Measurements from ENCODE around the gene IDH3G. TPM values are rescaled to one million over a fixed set of nuclear protein-coding genes. Genes with fewer than 3 reads are reported as not detected.

IDH3G gene
- total RNA-seq, 2 experiments from 2014 or later: 46.8 to 47.3 TPM

GRCh38 chrX:153812220-153812619, 18.0 kb upstream of the IDH3G start:
- H3K27me3 Mint-ChIP-seq: no peaks in the 10 kb centered on the region
- intact Hi-C loops (cut with DNase I, micrococcal nuclease): no loop called here

GRCh38 chrX:153807976-153808375, 13.8 kb upstream of the IDH3G start:
- Mint-ChIP-seq H3K36me3 (ENCODE audit: low read depth) (no peaks in the 10 kb centered on the region), H3K4me3 (no peak overlapping the region), H3K9me3 (no peaks in the 10 kb centered on the region), H3K27me3 (no peaks in the 10 kb centered on the region), H3K27ac (no peak overlapping the region), H3K4me1 (ENCODE audit: low read depth) (peaks cover under 1% of the 10 kb centered on the region)
- ChIA-PET POLR2A (no interaction called here), CTCF (no interaction called here)
- H3K4me1 ChIP-seq (ENCODE audit: insufficient read depth, low read length): no peaks in the 10 kb centered on the region
- no peaks in the 10 kb centered on the region for H3K36me3 ChIP-seq (ENCODE audit: insufficient read depth, low read length)
- no peak for DNase-seq
- H3K9me3 ChIP-seq (ENCODE audit: control insufficient read depth in 1 of 2, insufficient read depth in 1 of 2, low read length in 2 of 2): no peaks in the 10 kb centered on the region
- no peak for TF ChIP-seq CTCF (IDR thresholded peaks at IDR 0.05)
- H3K4me3 ChIP-seq (ENCODE audit: low read length): no peak overlapping the region
- H3K27ac ChIP-seq (ENCODE audit: low read depth in 1 of 2, low read length in 2 of 2): no peak overlapping the region
- no peak for ATAC-seq (ENCODE audit: poor library complexity)
- no peaks in the 10 kb centered on the region for H3K27me3 ChIP-seq (ENCODE audit: control insufficient read depth in 1 of 2, insufficient read depth in 2 of 2, low read length in 2 of 2)
- intact Hi-C loops (cut with DNase I, micrococcal nuclease): loop anchor here in 1 of 2 experiments (10.0 kb wide), 1 partner anchor 47 kb away; no protein-coding TSS in a partner anchor

More at GRCh38 chrX:153812220-153812619, 18.0 kb upstream of the IDH3G start:
- H3K4me1 Mint-ChIP-seq (ENCODE audit: low read depth): peaks cover 23% of the 10 kb centered on the region
- no peaks in the 10 kb centered on the region for H3K27me3 ChIP-seq (ENCODE audit: control insufficient read depth in 1 of 2, insufficient read depth in 2 of 2, low read length in 2 of 2)
- no peaks in the 10 kb centered on the region for H3K9me3 Mint-ChIP-seq
- no peak for TF ChIP-seq CTCF (IDR thresholded peaks at IDR 0.05)
- no peaks in the 10 kb centered on the region for H3K36me3 Mint-ChIP-seq (ENCODE audit: low read depth)
- H3K27ac ChIP-seq (ENCODE audit: low read depth in 1 of 2, low read length in 2 of 2): no peak overlapping the region
- H3K4me3 ChIP-seq (ENCODE audit: low read length): no peak overlapping the region
- CTCF ChIA-PET: no interaction called here
- H3K4me3 Mint-ChIP-seq: no peak overlapping the region
- DNase-seq (no peak), ATAC-seq (ENCODE audit: poor library complexity) (no peak)
- H3K4me1 ChIP-seq (ENCODE audit: insufficient read depth, low read length): peaks cover 18% of the 10 kb centered on the region
- no peaks in the 10 kb centered on the region for H3K36me3 ChIP-seq (ENCODE audit: insufficient read depth, low read length)
- no peak overlapping the region for H3K27ac Mint-ChIP-seq
- POLR2A ChIA-PET: no interaction called here
- H3K9me3 ChIP-seq (ENCODE audit: control insufficient read depth in 1 of 2, insufficient read depth in 1 of 2, low read length in 2 of 2): no peaks in the 10 kb centered on the region

- H3K4me1 Mint-ChIP-seq (ENCODE audit: low read depth): no peaks in the 10 kb centered on the region
- no peak overlapping the region for H3K27ac ChIP-seq (ENCODE audit: low read depth in 1 of 2, low read length in 2 of 2)
- H3K36me3 Mint-ChIP-seq (ENCODE audit: low read depth): no peaks in the 10 kb centered on the region
- no peaks in the 10 kb centered on the region for H3K36me3 ChIP-seq (ENCODE audit: insufficient read depth, low read length)
- no peak for TF ChIP-seq CTCF (IDR thresholded peaks at IDR 0.05)
- ATAC-seq (ENCODE audit: poor library complexity) (no peak), DNase-seq (no peak)
- no peak overlapping the region for H3K4me3 Mint-ChIP-seq
- H3K27me3 ChIP-seq (ENCODE audit: control insufficient read depth in 1 of 2, insufficient read depth in 2 of 2, low read length in 2 of 2): no peaks in the 10 kb centered on the region
- intact Hi-C loops (cut with DNase I, micrococcal nuclease): loop anchor here in 1 of 2 experiments (10.0 kb wide), 1 partner anchor 48 kb away; no protein-coding TSS in a partner anchor
- ChIA-PET POLR2A (no interaction called here), CTCF (no interaction called here)
- H3K9me3 Mint-ChIP-seq: no peaks in the 10 kb centered on the region
- no peaks in the 10 kb centered on the region for H3K9me3 ChIP-seq (ENCODE audit: control insufficient read depth in 1 of 2, insufficient read depth in 1 of 2, low read length in 2 of 2)
- no peak overlapping the region for H3K4me3 ChIP-seq (ENCODE audit: low read length)
- no peak overlapping the region for H3K27ac Mint-ChIP-seq
- H3K27me3 Mint-ChIP-seq: no peaks in the 10 kb centered on the region
- H3K4me1 ChIP-seq (ENCODE audit: insufficient read depth, low read length): no peaks in the 10 kb centered on the region
Measured at GRCh38 chrX:153806999-153807575, 12.9 kb upstream of the IDH3G start.

Measured in CD4-positive, alpha-beta T cell (primary cell).